Liver (tissue), 9 donors: Measurements from ENCODE around the gene EEA1. TPM values are rescaled to one million over a fixed set of nuclear protein-coding genes. Genes with fewer than 3 reads are reported as not detected.

Experiments
- DNase-seq: peaks from one replicate; pipeline ENCODE4 v3.0.0-alpha.2; 2017; ENCODE audit warnings: low spot score
- H3K27ac ChIP-seq, 2 donors: one replicate each; pipeline ENCODE4 v1.7.0; 2013; ENCODE audit warnings: inconsistent platforms in 2 of 2, low read length in 2 of 2, control low read depth in 1 of 2, low read depth in 1 of 2, mild to moderate bottlenecking in 1 of 2
- H3K27me3 ChIP-seq, 4 donors: one replicate each; pipeline versions ENCODE4 v1.6.1 to v1.7.0; 2013; ENCODE audit warnings: low read length in 3 of 4, inconsistent platforms in 1 of 4, mild to moderate bottlenecking in 1 of 4, moderate library complexity in 1 of 4; ENCODE audit not compliant: control insufficient read depth in 4 of 4, insufficient read depth in 4 of 4
- H3K36me3 ChIP-seq, 4 donors: one replicate each; pipeline versions ENCODE4 v1.6.1 to v1.7.0; 2013; ENCODE audit warnings: low read length in 3 of 4, mild to moderate bottlenecking in 3 of 4, low read depth in 1 of 4, moderate library complexity in 1 of 4; ENCODE audit not compliant: control insufficient read depth in 4 of 4, insufficient read depth in 3 of 4
- H3K4me1 ChIP-seq, 4 donors: one replicate each; pipeline versions ENCODE4 v1.6.1 to v1.7.0; 2013; ENCODE audit warnings: low read length in 3 of 4, mild to moderate bottlenecking in 3 of 4, moderate library complexity in 1 of 4; ENCODE audit not compliant: control insufficient read depth in 4 of 4, insufficient read depth in 4 of 4
- H3K4me3 ChIP-seq, 3 donors: one replicate each; pipeline versions ENCODE4 v1.6.1 to v1.7.0; 2013; ENCODE audit warnings: low read length in 3 of 3, control low read depth in 1 of 3, low read depth in 1 of 3, mild to moderate bottlenecking in 1 of 3
- H3K9ac ChIP-seq, 2 donors: one replicate each; pipeline ENCODE4 v1.7.0; 2013; ENCODE audit warnings: low read length in 2 of 2, mild to moderate bottlenecking in 2 of 2, moderate library complexity in 2 of 2, control low read depth in 1 of 2, low read depth in 1 of 2
- H3K9me3 ChIP-seq, 4 donors: one replicate each; pipeline versions ENCODE4 v1.6.1 to v1.7.0; 2013; ENCODE audit warnings: low read length in 3 of 4; ENCODE audit not compliant: control insufficient read depth in 4 of 4
- ATF3 ChIP-seq: IDR thresholded peaks from 2 replicates; pipeline ENCODE4 v1.6.1; 2016; ENCODE audit warnings: antibody characterized with exemption
- CTCF ChIP-seq: fragments of 150-350 bp; IDR thresholded peaks from 2 replicates; pipeline ENCODE4 v1.5.1; 2017; ENCODE audit warnings: improper control_type of control experiment, low read depth, low read length; ENCODE audit not compliant: missing input control
- EGR1 ChIP-seq, 2 donors: IDR thresholded peaks; 2 replicates each; pipeline ENCODE4 v1.6.1; 2016 to 2018; ENCODE audit warnings: antibody characterized with exemption in 2 of 2, low read depth in 2 of 2
- FOXA1 ChIP-seq: IDR thresholded peaks from 2 replicates; pipeline ENCODE4 v1.6.1; 2016; ENCODE audit warnings: antibody characterized with exemption
- FOXA2 ChIP-seq: IDR thresholded peaks from 2 replicates; pipeline ENCODE4 v1.6.1; 2016; ENCODE audit warnings: antibody characterized with exemption
- HNF4A ChIP-seq, 2 donors: conservative IDR thresholded peaks; 2 replicates each; pipeline ENCODE4 v1.6.1; 2016; ENCODE audit warnings: antibody characterized with exemption in 2 of 2, mild to moderate bottlenecking in 2 of 2
- HNF4G ChIP-seq: IDR thresholded peaks from 2 replicates; pipeline ENCODE4 v1.6.1; 2016; ENCODE audit warnings: antibody characterized with exemption
- JUND ChIP-seq, 2 donors: IDR thresholded peaks; 2 replicates each; pipeline ENCODE4 v1.6.1; 2016; ENCODE audit warnings: antibody characterized with exemption in 2 of 2
- MAX ChIP-seq: IDR thresholded peaks from 2 replicates; pipeline ENCODE4 v1.6.1; 2016; ENCODE audit warnings: antibody characterized with exemption
- NR2F2 ChIP-seq: IDR thresholded peaks from 2 replicates; pipeline ENCODE4 v1.6.1; 2016; ENCODE audit warnings: antibody characterized with exemption
- RAD21 ChIP-seq, 2 donors: IDR thresholded peaks; 2 replicates each; pipeline ENCODE4 v1.6.1; 2016; ENCODE audit warnings: antibody characterized with exemption in 2 of 2, mild to moderate bottlenecking in 2 of 2
- REST ChIP-seq: IDR thresholded peaks from 2 replicates; pipeline ENCODE4 v1.6.1; 2016; ENCODE audit warnings: antibody characterized with exemption, mild to moderate bottlenecking
- RXRA ChIP-seq, 2 donors: IDR thresholded peaks; 2 replicates each; pipeline ENCODE4 v1.6.1; 2017 to 2018; ENCODE audit warnings: antibody characterized with exemption in 2 of 2, mild to moderate bottlenecking in 1 of 2
- SP1 ChIP-seq: IDR thresholded peaks from 2 replicates; pipeline ENCODE4 v1.6.1; 2018; ENCODE audit warnings: antibody characterized with exemption, mild to moderate bottlenecking
- TAF1 ChIP-seq: conservative IDR thresholded peaks from 2 replicates; pipeline ENCODE4 v1.6.1; 2016; ENCODE audit warnings: antibody characterized with exemption, mild to moderate bottlenecking
- YY1 ChIP-seq: IDR thresholded peaks from 2 replicates; pipeline ENCODE4 v1.6.1; 2016; ENCODE audit warnings: antibody characterized with exemption, mild to moderate bottlenecking
- ZBTB33 ChIP-seq: IDR thresholded peaks from 2 replicates; pipeline ENCODE4 v1.6.1; 2016; ENCODE audit warnings: antibody characterized with exemption
- WGBS: extraction: QIAGEN DNeasy Blood & Tissue Kit; methylation state at CpG from one replicate; pipeline ENCODE4 v1.1.7; 2013; 5-methylcytosine and 5-hydroxymethylcytosine counted together
- polyA plus RNA-seq, 2 donors: library from polyadenylated mRNA; stranded (reverse) in 1 of 2; unstranded in 1 of 2; fragments of 200-250 nt in 1 of 2; fragments of >200 nt in 1 of 2; fragmentation: Nextera tagmentation in 1 of 2; extraction: Ambion mirVana in 1 of 2; gene quantifications; one replicate each; pipeline versions ENCODE4 v1.2.1 to v1.2.3, GENCODE V29; 2013 to 2015
- total RNA-seq, 2 donors: library from RNA; depleted of rRNA; stranded (reverse); fragments of >200 nt; gene quantifications; one replicate each; pipeline ENCODE4 v1.2.3, GENCODE V29; 2014
- donor health status: healthy.
- donor health status: healthy.
- donor health status: healthy.
- donor health status: healthy.
- donor health status: healthy.

EEA1 gene
- total and polyA plus RNA-seq, 4 donors = 2.5 to 15.8 (median 9.1) TPM

- no peaks in the 10 kb centered on the region for H3K27me3 ChIP-seq
- no peak for DNase-seq
- H3K4me3 ChIP-seq = no peak overlapping the region
- 85% methylated on average over 4 of the region's 4 CpGs for WGBS
- H3K9me3 ChIP-seq = no peaks in the 10 kb centered on the region
- peaks cover 0 to 3% (median 0%) of the 10 kb centered on the region in 4 donors for H3K4me1 ChIP-seq
- no peak for TF ChIP-seq HNF4A (conservative IDR thresholded peaks at IDR 0.05)
- TF ChIP-seq CTCF = peak; percentile 31
- TF ChIP-seq RAD21 (IDR thresholded peaks at IDR 0.05) = peak; percentile 58 to 60
- no peak for TF ChIP-seq YY1
- TF ChIP-seq MAX = no peak
- peaks cover 0 to 16% (median 4%) of the 10 kb centered on the region in 4 donors for H3K36me3 ChIP-seq
- no peak overlapping the region for H3K9ac ChIP-seq
- H3K27ac ChIP-seq = no peak overlapping the region
Observed at GRCh38 chr12:92827836-92828431, 101.2 kb downstream of the EEA1 start.

GRCh38 chr12:92821142-92821541, 108.0 kb downstream of the EEA1 start:
- Histone ChIP-seq H3K36me3 (peaks cover 0 to 11% (median 5%) of the 10 kb centered on the region in 4 donors), H3K27me3 (no peaks in the 10 kb centered on the region), H3K4me3 (no peak overlapping the region), H3K9ac (no peak overlapping the region), H3K4me1 (peaks cover 0 to 3% (median 0%) of the 10 kb centered on the region in 4 donors), H3K27ac (no peak overlapping the region), H3K9me3 (no peaks in the 10 kb centered on the region)
- 90% methylated on average over 3 of the region's 3 CpGs for WGBS
- DNase-seq = no peak
- TF ChIP-seq EGR1 (IDR thresholded peaks at IDR 0.05; ENCODE audit: low read depth in 2 of 2) (no peak), TAF1 (no peak), JUND (IDR thresholded peaks at IDR 0.05) (no peak), FOXA2 (no peak), RXRA (IDR thresholded peaks at IDR 0.05) (no peak), CTCF (no peak), HNF4G (no peak), HNF4A (conservative IDR thresholded peaks at IDR 0.05) (no peak), ATF3 (no peak), YY1 (no peak)

GRCh38 chr12:92814584-92814983, 114.5 kb downstream of the EEA1 start:
- no peaks in the 10 kb centered on the region for H3K9me3 ChIP-seq
- H3K27me3 ChIP-seq = no peaks in the 10 kb centered on the region
- H3K4me3 ChIP-seq = no peak overlapping the region
- H3K27ac ChIP-seq = no peak overlapping the region
- no peak for DNase-seq
- TF ChIP-seq NR2F2 = no peak
- TF ChIP-seq ZBTB33 = no peak
- TF ChIP-seq MAX = no peak
- no peak for TF ChIP-seq FOXA1
- TF ChIP-seq REST = no peak
- TF ChIP-seq RXRA (IDR thresholded peaks at IDR 0.05) = no peak
- no peak for TF ChIP-seq HNF4G
- no peak for TF ChIP-seq YY1
- no peak for TF ChIP-seq SP1
- TF ChIP-seq TAF1 = no peak
- WGBS = 95% methylated on average over 2 of the region's 2 CpGs
- H3K36me3 ChIP-seq = peaks cover 1 to 7% (median 6%) of the 10 kb centered on the region in 4 donors
- H3K4me1 ChIP-seq = no peaks in the 10 kb centered on the region
- H3K9ac ChIP-seq = no peak overlapping the region
